Kidney (tissue), 14 donors: ENCODE results near the gene PTGDR. TPM values are rescaled to one million over a fixed set of nuclear protein-coding genes. Genes with fewer than 3 reads are reported as not detected.
A peak's percentile ranks its signal among the peaks of the same experiment; 100 is the strongest.

ENCODE experiments used
- DNase-seq, 5 donors: peaks; one replicate each; pipeline ENCODE4 v3.0.0-alpha.2; 2013 to 2020
- FAIRE-seq: peaks from 2 replicates; lab custom pipeline; 2012; peaks lifted over from hg19 to GRCh38; lab: Jason Lieb, UNC
- H3K27ac ChIP-seq, 2 donors: one replicate each; pipeline ENCODE4 v1.7.0; 2013; ENCODE audit warnings: low read depth in 2 of 2, low read length in 2 of 2, inconsistent platforms in 1 of 2
- H3K27me3 ChIP-seq: one replicate; pipeline ENCODE4 v1.7.1; 2013; ENCODE audit warnings: low read length, inconsistent platforms; ENCODE audit not compliant: control insufficient read depth, insufficient read depth
- H3K36me3 ChIP-seq, 3 donors: one replicate each; pipeline versions ENCODE4 v1.7.0 to v1.7.1; 2013; ENCODE audit warnings: low read length in 3 of 3, control low read depth in 1 of 3, inconsistent platforms in 1 of 3; ENCODE audit not compliant: insufficient read depth in 3 of 3, control insufficient read depth in 2 of 3
- H3K4me1 ChIP-seq, 3 donors: one replicate each; pipeline versions ENCODE4 v1.7.0 to v1.7.1; 2013; ENCODE audit warnings: low read length in 3 of 3, inconsistent platforms in 1 of 3, low read depth in 1 of 3; ENCODE audit not compliant: control insufficient read depth in 2 of 3, insufficient read depth in 2 of 3
- H3K4me3 ChIP-seq, 3 donors: one replicate each; pipeline versions ENCODE4 v1.7.0 to v1.8.1; 2013; ENCODE audit warnings: low read length in 3 of 3, control low read depth in 1 of 3, inconsistent platforms in 1 of 3
- H3K9ac ChIP-seq, 3 donors: one replicate each; pipeline versions ENCODE4 v1.7.0 to v1.7.1; 2013; ENCODE audit warnings: low read length in 3 of 3, control low read depth in 1 of 3, inconsistent platforms in 1 of 3
- H3K9me3 ChIP-seq, 3 donors: one replicate each; pipeline versions ENCODE4 v1.7.0 to v1.7.1; 2013; ENCODE audit warnings: low read length in 3 of 3, control low read depth in 1 of 3, inconsistent platforms in 1 of 3; ENCODE audit not compliant: control insufficient read depth in 2 of 3, insufficient read depth in 1 of 3
- CTCF ChIP-seq: IDR thresholded peaks from 3 replicates; pipeline ENCODE4 v1.5.1; 2012; ENCODE audit warnings: mild to moderate bottlenecking, moderate library complexity, borderline replicate concordance; ENCODE audit not compliant: insufficient read depth; ENCODE audit errors: extremely low read depth
- intact Hi-C: fragments of 100-400 bp; cut with DNase I; formaldehyde crosslinking; loops from one replicate; pipeline ENCODE4 v1.11.1; 2022
- polyA plus RNA-seq: library from polyadenylated mRNA; stranded (reverse); fragments of 350-450 nt; fragmentation: Illumina TruSeq; extraction: RNeasy Lipid Tissue Mini Kit (QIAGEN cat#74804); gene quantifications from one replicate; pipeline ENCODE4 v1.2.3, GENCODE V29; 2014; ENCODE audit warnings: low read depth, low replicate concordance; ENCODE audit not compliant: insufficient read depth
- total RNA-seq: library from RNA; stranded (reverse); fragmentation: NEBNext Ultra II Directional; extraction: Animal tissue kit (Norgen Biotek cat#: 25700); gene quantifications from one replicate; pipeline ENCODE4 v1.2.1, GENCODE V29; 2021
- donor health status: control.
- donor health status: control.
- donor health status: control.
- donor health status: control.
- donor health status: control.
- donor health status: DM: yes; HTN: yes; CAD: no.
- donor health status: Normal renal cell carcinoma (clear cell type).

The PTGDR gene
- total and polyA plus RNA-seq, 2 donors from 2014 or later = 0.22 to 3.1 TPM

- Histone ChIP-seq H3K36me3 (no peaks in the 10 kb centered on the region), H3K4me1 (no peaks in the 10 kb centered on the region), H3K4me3 (no peak overlapping the region), H3K9me3 (no peaks in the 10 kb centered on the region), H3K27me3 (no peaks in the 10 kb centered on the region), H3K9ac (no peak overlapping the region), H3K27ac (no peak overlapping the region)
- no peak for TF ChIP-seq CTCF
- no peak for FAIRE-seq
- intact Hi-C loops = no loop called here
- peak in 1 of 5 donors; percentile 32 for DNase-seq
Measured at GRCh38 chr14:52235866-52236510, 31.5 kb upstream of the PTGDR start.

- intact Hi-C loops = no loop called here
- Histone ChIP-seq H3K4me1 (no peaks in the 10 kb centered on the region), H3K36me3 (no peaks in the 10 kb centered on the region), H3K27ac (no peak overlapping the region), H3K9me3 (no peaks in the 10 kb centered on the region), H3K9ac (no peak overlapping the region), H3K4me3 (no peak overlapping the region), H3K27me3 (no peaks in the 10 kb centered on the region)
- no peak for TF ChIP-seq CTCF
- FAIRE-seq = no peak
- DNase-seq = no peak
Measured at GRCh38 chr14:52238682-52239081, 28.8 kb upstream of the PTGDR start.

- no peaks in the 10 kb centered on the region for H3K4me1 ChIP-seq
- no peak for TF ChIP-seq CTCF
- H3K9me3 ChIP-seq = no peaks in the 10 kb centered on the region
- H3K27me3 ChIP-seq = no peaks in the 10 kb centered on the region
- FAIRE-seq (no peak), DNase-seq (no peak)
- H3K9ac ChIP-seq = no peak overlapping the region
- no peaks in the 10 kb centered on the region for H3K36me3 ChIP-seq
- intact Hi-C loops = no loop called here
- no peak overlapping the region for H3K27ac ChIP-seq
- no peak overlapping the region for H3K4me3 ChIP-seq
Measured at GRCh38 chr14:52240623-52241022, 26.9 kb upstream of the PTGDR start.
